Heart left ventricle (tissue), 16 donors: ENCODE results near the gene SUSD2. TPM values are rescaled to one million over a fixed set of nuclear protein-coding genes. Genes with fewer than 3 reads are reported as not detected.

Source experiments
- ATAC-seq, 4 donors: fragments of 200-7000 bp; cut with Tn5 transposase; one replicate each; pipeline ENCODE4 v1.9.1; 2020 to 2022; ENCODE audit warnings: moderate library complexity in 4 of 4, mild to moderate bottlenecking in 3 of 4, moderate number of reproducible peaks in 1 of 4
- DNase-seq, 5 donors: peaks; one replicate each; pipeline ENCODE4 v3.0.0-alpha.2; 2020
- H3K27ac ChIP-seq, 12 donors: fragments of 200-600 bp; sonication (generic) in 4 of 12; one replicate each; pipeline versions ENCODE4 v1.5.0 to v1.8.0; 2016 to 2022; ENCODE audit warnings: mild to moderate bottlenecking in 2 of 12
- H3K27me3 ChIP-seq, 9 donors: fragments of 200-600 bp; sonication (generic) in 2 of 9; one replicate each; pipeline versions ENCODE4 v1.5.1 to v1.8.0; 2016 to 2022; ENCODE audit warnings: mild to moderate bottlenecking in 3 of 9
- H3K36me3 ChIP-seq, 9 donors: fragments of 200-600 bp; sonication (generic) in 2 of 9; one replicate each; pipeline versions ENCODE4 v1.5.0 to v1.8.0; 2018 to 2022; ENCODE audit warnings: mild to moderate bottlenecking in 2 of 9
- H3K4me1 ChIP-seq, 12 donors: fragments of 200-600 bp; sonication (generic) in 4 of 12; one replicate each; pipeline versions ENCODE4 v1.5.0 to v1.8.0; 2016 to 2022; ENCODE audit warnings: mild to moderate bottlenecking in 3 of 12
- H3K4me3 ChIP-seq, 12 donors: fragments of 200-600 bp; sonication (generic) in 4 of 12; one replicate each; pipeline versions ENCODE4 v1.5.0 to v1.8.0; 2017 to 2022; ENCODE audit warnings: mild to moderate bottlenecking in 9 of 12, moderate library complexity in 4 of 12
- H3K9me3 ChIP-seq, 12 donors: fragments of 200-600 bp; sonication (generic) in 4 of 12; one replicate each; pipeline versions ENCODE4 v1.5.0 to v1.8.0; 2016 to 2022; ENCODE audit warnings: mild to moderate bottlenecking in 1 of 12
- CTCF ChIP-seq, 12 donors: fragments of 200-600 bp; sonication (generic) in 4 of 12; IDR thresholded peaks; one replicate each; pipeline versions ENCODE4 v1.5.0 to v1.8.0; 2018 to 2022; ENCODE audit warnings: antibody characterized with exemption in 12 of 12, mild to moderate bottlenecking in 5 of 12
- POLR2A ChIP-seq, 2 donors: fragments of 450-650 bp; IDR thresholded peaks; one replicate each; pipeline ENCODE4 v1.6.1; 2017; ENCODE audit warnings: antibody characterized with exemption in 2 of 2, mild to moderate bottlenecking in 2 of 2, moderate library complexity in 2 of 2
- WGBS, 4 donors: extraction: QIAGEN DNeasy Blood & Tissue Kit in 2 of 4; methylation state at CpG; one replicate each; pipeline versions ENCODE4 v1.1.5 to v1.1.7; 2013 to 2018; 5-methylcytosine and 5-hydroxymethylcytosine counted together
- intact Hi-C, 10 donors: fragments of 100-400 bp; cut with DNase I; formaldehyde crosslinking; loops; one replicate each; pipeline versions ENCODE4 v1.11.1 to v1.14.2; 2022
- polyA plus RNA-seq, 2 donors: library from polyadenylated mRNA; stranded (reverse); fragments of 200-250 nt; gene quantifications; one replicate each; pipeline ENCODE4 v1.2.3, GENCODE V29; 2013
- total RNA-seq, 9 donors: library from RNA; depleted of rRNA in 2 of 9; stranded (reverse); fragments of >200 nt in 2 of 9; fragmentation: NEBNext Ultra II Directional in 3 of 9; extraction: Animal tissue kit (Norgen Biotek cat#: 25700) in 3 of 9; gene quantifications; one replicate each; pipeline versions ENCODE4 v1.1.0 to v1.2.4, GENCODE V29; 2016 to 2023
- donor health status: ischemic (EF 13 %, LVEDD 7.1; RV severe dilation, severe dysfunction).
- donor health status: healthy with polysubstance abuse.
- donor health status: DM: no; HTN: yes; CAD: no.
- donor health status: DM: no; HTN: no; CAD: no.
- donor health status: ischemic (EF 25% LVEDD 6.9; RV normal size, moderate dysfunction).
- donor health status: ischemic (EF 25% LVEDD 5.7; RV mildly dilated, moderate dysfunction).
- donor health status: healthy.
- donor health status: DM: yes; HTN: yes; CAD: no.
- donor health status: ischemic (EF 35%, LVEDD 5.7; RV mildly dilated, moderate dysfunction).
- donor health status: nonischemic (EF 11% LVEDD 7.7; RV severe dilation, severe dysfunction).
- donor health status: DM: yes; HTN: yes; CAD: no.
- donor health status: PGD.
- donor health status: ischemic (EF 29% LVEDD 5.4; RV normal size, mild dysfunction).
- donor health status: nonischemic (EF 23%, LVEDD 6.1; RV moderate dilation, normal function).

Gene SUSD2
- total and polyA plus RNA-seq, 11 donors, result 1.5 to 12.6 (median 2.7) TPM

GRCh38 chr22:24146194-24146616 is 35.1 kb upstream of the SUSD2 start:
- WGBS, 4 donors, result 4 to 7% (median 6%) methylated on average over 4 of the region's 4 CpGs
- peak in 3 of 5 donors; percentile 40 to 58 (median 45) for DNase-seq
- intact Hi-C loops, result no loop called here
- peak; percentile 36 to 53 (median 44) for ATAC-seq
- Histone ChIP-seq H3K4me3 (no peak overlapping the region), H3K9me3 (no peaks in the 10 kb centered on the region), H3K36me3 (peaks cover 0 to 3% (median 0%) of the 10 kb centered on the region in 9 donors), H3K4me1 (peaks cover 26 to 81% (median 67%) of the 10 kb centered on the region in 12 donors), H3K27ac (peak overlapping the region; percentile 75 to 94 (median 88)), H3K27me3 (no peaks in the 10 kb centered on the region)
- TF ChIP-seq POLR2A (IDR thresholded peaks at IDR 0.05) (no peak), CTCF (IDR thresholded peaks at IDR 0.05) (no peak)

GRCh38 chr22:24146791-24147353 is 34.4 kb upstream of the SUSD2 start:
- intact Hi-C loops, result no loop called here
- Histone ChIP-seq H3K9me3 (no peaks in the 10 kb centered on the region), H3K4me1 (peaks cover 26 to 83% (median 61%) of the 10 kb centered on the region in 12 donors), H3K27me3 (no peaks in the 10 kb centered on the region), H3K4me3 (no peak overlapping the region), H3K36me3 (peaks cover 0 to 3% (median 0%) of the 10 kb centered on the region in 9 donors), H3K27ac (peak overlapping the region; percentile 75 to 94 (median 88))
- no peak for TF ChIP-seq POLR2A (IDR thresholded peaks at IDR 0.05)
- TF ChIP-seq CTCF (IDR thresholded peaks at IDR 0.05), result no peak
- DNase-seq (peak in 3 of 5 donors; percentile 42 to 69 (median 51)), ATAC-seq (peak; percentile 28 to 67 (median 46))
- 31 to 35% (median 33%) methylated on average over 4 of the region's 4 CpGs for WGBS, 4 donors

- Histone ChIP-seq H3K9me3 (no peaks in the 10 kb centered on the region), H3K4me1 (peaks cover 26 to 76% (median 60%) of the 10 kb centered on the region in 12 donors), H3K27me3 (no peaks in the 10 kb centered on the region), H3K27ac (peak overlapping the region; percentile 46 to 94 (median 79)), H3K36me3 (peaks cover 0 to 3% (median 0%) of the 10 kb centered on the region in 9 donors), H3K4me3 (no peak overlapping the region)
- TF ChIP-seq CTCF (IDR thresholded peaks at IDR 0.05), result no peak
- TF ChIP-seq POLR2A (IDR thresholded peaks at IDR 0.05), result no peak
- WGBS, 4 donors, result 62 to 71% (median 67%) methylated on average over 3 of the region's 3 CpGs
- no peak for DNase-seq
- intact Hi-C loops, result no loop called here
- ATAC-seq, result no peak
These were observed 33.6 kb upstream of the SUSD2 start for GRCh38 chr22:24147666-24148065.

- WGBS, 4 donors, result 79 to 85% (median 85%) methylated on average over 4 to 5 of the region's 5 CpGs
- no peak for DNase-seq
- TF ChIP-seq CTCF (IDR thresholded peaks at IDR 0.05), result no peak
- no peak for TF ChIP-seq POLR2A (IDR thresholded peaks at IDR 0.05)
- Histone ChIP-seq H3K27ac (peak overlapping the region in 11 of 12 donors; percentile 62 to 94 (median 79)), H3K9me3 (no peaks in the 10 kb centered on the region), H3K27me3 (no peaks in the 10 kb centered on the region), H3K4me3 (no peak overlapping the region), H3K4me1 (peaks cover 26 to 72% (median 56%) of the 10 kb centered on the region in 12 donors), H3K36me3 (peaks cover 0 to 3% (median 0%) of the 10 kb centered on the region in 9 donors)
- ATAC-seq, result no peak
- intact Hi-C loops, result no loop called here
These were observed 32.8 kb upstream of the SUSD2 start for GRCh38 chr22:24148266-24149197.
